Right renal cortex interstitium (tissue), 3 donors: ENCODE data around the gene ACTG1. TPM values are rescaled to one million over a fixed set of nuclear protein-coding genes. Genes with fewer than 3 reads are reported as not detected.

ENCODE experiments used
- DNase-seq, 3 donors: peaks; one replicate each; pipeline ENCODE4 v3.0.0-alpha.2; 2013; ENCODE audit warnings: low read depth in 3 of 3, low spot score in 2 of 3
- polyA plus RNA-seq, 3 donors: library from polyadenylated mRNA; unstranded; fragments of 120-200 nt; gene quantifications; one replicate each; pipeline ENCODE4 v1.2.1, GENCODE V29; 2013; ENCODE audit not compliant: insufficient read length in 3 of 3

The ACTG1 gene
- polyA plus RNA-seq, 3 donors, result 2,985 to 3,420 (median 3,066) TPM

- DNase-seq, result no peak
Measured at GRCh38 chr17:81468111-81468769, 44.4 kb downstream of the ACTG1 start.

GRCh38 chr17:81466564-81467472, 45.8 kb downstream of the ACTG1 start:
- DNase-seq, result no peak

GRCh38 chr17:81465910-81466309, 46.7 kb downstream of the ACTG1 start:
- no peak for DNase-seq

- DNase-seq, result no peak
Measured at GRCh38 chr17:81464586-81464985, 48.0 kb downstream of the ACTG1 start.

- DNase-seq, result no peak
Measured at GRCh38 chr17:81463506-81463905, 49.1 kb downstream of the ACTG1 start.

GRCh38 chr17:81462506-81463125, 50.0 kb downstream of the ACTG1 start:
- DNase-seq, result no peak

- no peak for DNase-seq
Measured at GRCh38 chr17:81461607-81462500, 50.7 kb downstream of the ACTG1 start.

- DNase-seq, result no peak
Measured at GRCh38 chr17:81460856-81461460, 51.6 kb downstream of the ACTG1 start.

Other genes with a start within 250 kb of the ACTG1 start
- gene SLC38A10, start 217.5 kb downstream of the ACTG1 start, polyA plus RNA-seq, result 10 to 100 TPM; 45.1 to 55.0 (median 46.6) TPM
- gene BAHCC1, start 117.3 kb downstream of the ACTG1 start, polyA plus RNA-seq, result 10 to 100 TPM; 13.4 to 15.8 (median 15.2) TPM
- gene FSCN2, start 15.6 kb upstream of the ACTG1 start, polyA plus RNA-seq, result 1 to 10 TPM in 2 of 3 donors, under 1 TPM in 1; 1.00 to 1.2 (median 1.1) TPM
- 10 to 100 TPM; 17.0 to 18.1 (median 17.4) TPM for gene FAAP100, start 39.6 kb upstream of the ACTG1 start, polyA plus RNA-seq
- 10 to 100 TPM; 51.7 to 55.7 (median 52.5) TPM for gene NPLOC4, start 124.3 kb upstream of the ACTG1 start, polyA plus RNA-seq
- 1 to 10 TPM; 2.3 to 4.5 (median 2.3) TPM for gene TSPAN10, start 124.4 kb upstream of the ACTG1 start, polyA plus RNA-seq
- gene PDE6G, start 143.7 kb upstream of the ACTG1 start, polyA plus RNA-seq, result 10 to 100 TPM; 11.6 to 14.9 (median 12.7) TPM
- 10 to 100 TPM; 13.3 to 16.2 (median 14.9) TPM for gene OXLD1, start 153.8 kb upstream of the ACTG1 start, polyA plus RNA-seq
- 10 to 100 TPM; 11.4 to 12.3 (median 11.4) TPM for gene CCDC137, start 153.9 kb upstream of the ACTG1 start, polyA plus RNA-seq
- gene ARL16, start 171.0 kb upstream of the ACTG1 start, polyA plus RNA-seq, result 10 to 100 TPM; 38.8 to 50.9 (median 44.0) TPM
- gene HGS, start 171.2 kb upstream of the ACTG1 start, polyA plus RNA-seq, result 10 to 100 TPM; 83.0 to 88.6 (median 86.7) TPM
- gene MRPL12, start 190.6 kb upstream of the ACTG1 start, polyA plus RNA-seq, result 10 to 100 TPM; 38.3 to 44.0 (median 43.9) TPM
- gene SLC25A10, start 199.5 kb upstream of the ACTG1 start, polyA plus RNA-seq, result 10 to 100 TPM; 10.7 to 13.9 (median 11.3) TPM